H54 (cell line): Measurements from ENCODE around the gene ESF1.

Experiments used
- DNase-seq: peaks from one replicate; pipeline ENCODE4 v3.0.0; 2011; ENCODE audit warnings: low spot score, mixed read lengths; ENCODE audit not compliant: insufficient read length
- FAIRE-seq: peaks from 3 replicates; lab custom pipeline; 2011; peaks lifted over from hg19 to GRCh38; lab: Jason Lieb, UNC
- POLR2A ChIP-seq: IDR thresholded peaks from 2 replicates; pipeline ENCODE4 v1.6.1; 2011; ENCODE audit warnings: low read depth, mild to moderate bottlenecking, low read length

The ESF1 gene, protein sequence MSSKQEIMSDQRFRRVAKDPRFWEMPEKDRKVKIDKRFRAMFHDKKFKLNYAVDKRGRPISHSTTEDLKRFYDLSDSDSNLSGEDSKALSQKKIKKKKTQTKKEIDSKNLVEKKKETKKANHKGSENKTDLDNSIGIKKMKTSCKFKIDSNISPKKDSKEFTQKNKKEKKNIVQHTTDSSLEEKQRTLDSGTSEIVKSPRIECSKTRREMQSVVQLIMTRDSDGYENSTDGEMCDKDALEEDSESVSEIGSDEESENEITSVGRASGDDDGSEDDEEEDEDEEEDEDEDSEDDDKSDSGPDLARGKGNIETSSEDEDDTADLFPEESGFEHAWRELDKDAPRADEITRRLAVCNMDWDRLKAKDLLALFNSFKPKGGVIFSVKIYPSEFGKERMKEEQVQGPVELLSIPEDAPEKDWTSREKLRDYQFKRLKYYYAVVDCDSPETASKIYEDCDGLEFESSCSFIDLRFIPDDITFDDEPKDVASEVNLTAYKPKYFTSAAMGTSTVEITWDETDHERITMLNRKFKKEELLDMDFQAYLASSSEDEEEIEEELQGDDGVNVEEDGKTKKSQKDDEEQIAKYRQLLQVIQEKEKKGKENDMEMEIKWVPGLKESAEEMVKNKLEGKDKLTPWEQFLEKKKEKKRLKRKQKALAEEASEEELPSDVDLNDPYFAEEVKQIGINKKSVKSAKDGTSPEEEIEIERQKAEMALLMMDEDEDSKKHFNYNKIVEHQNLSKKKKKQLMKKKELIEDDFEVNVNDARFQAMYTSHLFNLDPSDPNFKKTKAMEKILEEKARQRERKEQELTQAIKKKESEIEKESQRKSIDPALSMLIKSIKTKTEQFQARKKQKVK

DNA sequence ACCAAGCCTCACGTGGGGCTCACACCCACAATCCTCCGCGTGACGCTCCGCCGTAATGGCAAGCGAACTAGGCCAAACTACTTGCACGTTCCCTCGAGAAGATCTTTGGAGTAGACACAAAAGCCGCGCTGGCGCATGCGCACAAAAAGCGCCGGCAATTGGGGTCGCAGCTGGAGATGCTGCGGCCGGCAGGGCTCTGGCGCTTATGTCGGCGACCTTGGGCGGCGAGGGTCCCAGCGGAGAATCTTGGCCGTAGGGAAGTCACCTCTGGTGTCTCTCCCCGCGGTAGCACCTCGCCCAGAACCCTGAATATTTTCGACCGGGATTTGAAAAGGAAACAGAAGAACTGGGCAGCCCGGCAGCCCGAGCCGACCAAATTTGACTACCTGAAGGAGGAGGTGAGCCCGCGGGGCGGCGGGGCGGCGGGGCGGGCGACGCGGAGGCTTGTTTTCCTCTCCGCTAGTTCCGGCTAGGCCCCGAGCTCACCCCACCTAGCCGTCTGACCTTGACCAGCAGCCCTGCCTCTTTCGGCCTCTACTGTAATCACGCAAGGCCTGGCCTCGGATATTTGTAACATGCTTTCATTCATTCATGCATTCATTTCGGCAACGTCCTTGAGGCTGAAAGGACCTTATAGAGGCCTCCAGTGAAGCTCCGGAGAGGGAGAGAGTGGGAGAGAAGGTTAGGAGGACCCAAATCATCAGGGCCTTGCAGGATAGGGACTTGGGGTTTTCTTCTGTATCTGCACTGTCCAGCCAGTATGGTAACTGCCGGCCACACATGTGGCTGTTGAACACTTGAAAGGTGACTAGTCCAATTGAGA lies at the start of gene ESF1, which contains the start of gene NDUFAF5:
Gene ESF1, minus strand, starts transcription at position 27 of the 823 bp plus-strand sequence. CDS start 1,779 bp downstream, outside the sequence.
Gene NDUFAF5, plus strand, starts transcription at position 136 of the 823 bp plus-strand sequence. Its CDS starts 41 bp downstream, at position 177.
- peak; percentile 83 for FAIRE-seq
- peak; percentile 87 for TF ChIP-seq POLR2A

DNA sequence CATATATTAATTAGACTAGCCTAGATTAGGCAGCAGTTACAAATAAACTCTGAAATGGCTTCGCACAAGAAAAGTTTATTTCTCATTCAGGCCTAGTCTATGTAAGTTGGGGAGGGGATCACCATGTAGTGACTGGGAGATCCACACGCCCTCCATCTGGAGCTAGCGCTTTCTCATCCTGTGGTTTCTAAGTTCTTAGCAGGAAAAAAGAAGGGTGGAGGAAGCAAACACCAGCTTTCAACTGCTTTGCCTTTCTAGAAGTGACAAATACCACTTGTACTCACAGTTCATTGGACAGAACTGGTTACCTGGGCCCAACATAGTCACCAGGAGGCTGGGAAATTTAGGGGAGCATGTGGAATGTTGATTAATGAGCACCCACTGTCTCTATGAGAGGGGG lies 46.8 kb upstream of the ESF1 start:
- FAIRE-seq, result no peak
- no peak for TF ChIP-seq POLR2A
- DNase-seq, result no peak

More for the DNA sequence above, at the start of gene ESF1, which contains the start of gene NDUFAF5:
- peak; percentile 71 for DNase-seq

DNA sequence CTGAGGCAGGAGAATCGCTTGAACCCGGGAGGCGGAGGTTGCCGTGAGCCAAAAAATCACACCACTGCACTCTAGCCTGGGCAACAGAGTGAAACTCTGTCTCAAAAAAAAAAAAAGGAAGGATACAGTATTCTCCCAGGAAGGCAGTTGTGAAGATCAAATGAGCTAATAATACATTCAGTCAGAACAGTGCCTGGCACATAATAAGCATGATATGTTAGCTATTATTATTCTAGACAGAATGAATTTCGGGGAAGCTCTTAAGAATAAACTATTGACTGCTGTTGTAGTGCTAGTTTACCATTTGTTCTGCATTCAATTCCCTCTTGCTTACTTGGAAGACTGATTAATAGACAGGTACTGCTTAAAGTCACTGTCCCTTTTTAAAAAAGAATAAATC lies 40.7 kb upstream of the ESF1 start:
- no peak for DNase-seq
- no peak for TF ChIP-seq POLR2A
- no peak for FAIRE-seq

DNA sequence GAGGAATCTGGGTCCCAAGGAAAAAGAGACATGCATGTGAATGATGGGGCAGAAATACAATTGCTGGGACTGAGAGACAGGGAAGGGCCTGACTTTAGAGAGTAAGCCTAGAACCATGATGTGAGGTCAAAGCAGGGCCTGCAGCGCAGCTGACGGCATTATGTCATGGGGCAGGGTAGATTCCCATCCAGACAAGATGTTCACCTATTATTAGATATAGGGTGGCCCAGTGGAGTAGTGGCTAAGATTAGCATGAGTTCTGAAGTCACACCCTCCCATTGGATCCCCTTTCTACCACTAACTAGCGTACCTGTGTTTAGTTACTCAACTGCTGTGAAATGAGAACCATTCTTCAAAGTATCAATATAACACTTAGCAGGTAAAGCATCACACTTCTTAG lies 39.7 kb upstream of the ESF1 start:
- DNase-seq (no peak), FAIRE-seq (no peak)
- no peak for TF ChIP-seq POLR2A

DNA sequence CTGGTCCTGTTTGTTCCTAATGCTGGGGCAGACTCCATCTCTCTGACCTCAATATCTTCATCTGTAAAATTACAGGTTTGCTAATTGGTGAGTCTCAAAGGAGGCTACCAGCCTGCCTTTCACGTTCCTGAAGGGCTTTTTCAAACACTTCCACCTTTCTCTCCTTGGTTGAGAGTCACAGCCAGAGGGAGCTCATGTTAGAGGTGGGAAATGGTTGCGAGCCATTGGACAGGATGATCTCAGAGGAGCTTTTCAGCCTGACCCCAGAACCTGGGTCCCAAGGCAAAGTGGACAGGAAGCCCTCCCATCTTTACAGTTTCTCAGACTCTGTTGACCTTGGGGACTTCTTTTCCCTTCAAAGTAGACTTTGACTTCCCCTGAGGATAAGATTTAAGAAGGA lies 37.7 kb upstream of the ESF1 start:
- no peak for TF ChIP-seq POLR2A
- FAIRE-seq, result no peak
- no peak for DNase-seq

DNA sequence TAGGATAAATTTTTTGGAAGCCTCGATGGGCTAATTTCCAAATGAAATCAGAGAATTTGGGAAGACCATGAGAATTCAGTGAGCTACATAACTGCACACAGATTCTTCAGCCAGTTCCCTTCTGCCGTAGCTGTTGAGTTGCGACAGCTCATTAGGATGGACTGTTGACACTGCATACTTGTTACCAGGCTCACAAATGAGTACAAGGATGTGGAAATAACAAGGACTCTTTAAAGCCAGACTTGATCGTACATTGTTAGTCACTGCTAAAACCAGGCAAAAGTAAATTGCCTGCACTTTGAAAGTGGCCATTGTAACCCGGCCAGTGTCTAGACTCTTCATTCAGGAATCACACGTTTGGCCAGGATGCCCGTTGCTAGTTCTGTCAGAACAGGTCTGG lies 37.2 kb upstream of the ESF1 start:
- no peak for TF ChIP-seq POLR2A
- no peak for FAIRE-seq
- no peak for DNase-seq

DNA sequence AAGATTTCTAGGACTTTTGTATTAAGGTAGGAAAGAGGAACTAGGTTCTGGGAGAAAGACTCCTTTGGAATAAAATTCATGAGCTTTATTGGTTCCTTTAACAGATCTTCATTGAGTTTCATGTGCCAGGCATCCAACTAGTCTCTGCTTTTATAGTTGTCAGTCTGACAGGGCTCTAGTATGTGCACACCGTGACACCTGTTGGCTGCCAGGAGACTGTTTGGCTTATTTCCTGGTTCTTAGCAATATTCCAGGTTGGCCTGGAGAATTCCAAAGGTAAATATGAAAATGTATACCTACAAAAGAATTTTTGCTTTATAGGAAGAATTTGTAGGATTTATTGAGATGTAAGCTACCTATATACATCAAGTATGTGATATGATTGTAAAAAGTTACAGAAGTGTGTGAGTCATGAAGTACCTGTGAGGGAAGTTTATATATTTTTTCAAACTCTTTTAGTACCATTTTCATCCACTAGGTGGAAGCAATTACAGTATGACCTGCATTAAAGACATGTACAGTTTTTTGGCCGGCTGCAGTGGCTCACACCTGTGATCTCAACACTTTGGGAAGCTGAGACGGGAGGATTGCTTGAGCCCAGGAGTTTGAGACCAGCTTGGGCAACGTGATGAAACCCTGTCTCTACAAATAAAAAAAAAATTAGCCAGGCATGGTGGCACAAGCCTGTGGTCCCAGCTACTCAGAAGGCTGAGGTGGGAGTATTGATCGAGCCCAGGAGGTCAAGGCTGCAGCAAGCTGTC lies 35.3 kb upstream of the ESF1 start:
- no peak for FAIRE-seq
- TF ChIP-seq POLR2A, result no peak
- peak; percentile 16 for DNase-seq

DNA sequence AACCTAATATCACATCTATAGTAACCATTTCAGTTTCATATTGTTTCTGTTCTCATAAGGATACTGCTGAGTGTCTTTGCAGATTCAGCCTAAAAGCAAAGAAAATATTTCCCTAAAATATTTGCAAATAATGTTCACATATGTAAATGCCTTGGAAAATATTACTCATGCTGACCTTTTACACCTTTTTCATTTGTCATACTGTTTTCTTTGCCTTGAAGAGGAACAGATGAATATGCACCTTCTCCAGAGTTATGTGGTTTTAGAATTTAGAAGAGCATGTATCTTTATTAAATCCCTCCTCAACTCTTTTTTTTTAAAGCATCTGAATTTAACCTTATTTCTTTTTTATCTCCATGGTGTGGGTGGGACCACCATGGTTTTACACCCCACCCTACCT lies 32.6 kb upstream of the ESF1 start:
- no peak for DNase-seq
- no peak for TF ChIP-seq POLR2A
- FAIRE-seq, result no peak

DNA sequence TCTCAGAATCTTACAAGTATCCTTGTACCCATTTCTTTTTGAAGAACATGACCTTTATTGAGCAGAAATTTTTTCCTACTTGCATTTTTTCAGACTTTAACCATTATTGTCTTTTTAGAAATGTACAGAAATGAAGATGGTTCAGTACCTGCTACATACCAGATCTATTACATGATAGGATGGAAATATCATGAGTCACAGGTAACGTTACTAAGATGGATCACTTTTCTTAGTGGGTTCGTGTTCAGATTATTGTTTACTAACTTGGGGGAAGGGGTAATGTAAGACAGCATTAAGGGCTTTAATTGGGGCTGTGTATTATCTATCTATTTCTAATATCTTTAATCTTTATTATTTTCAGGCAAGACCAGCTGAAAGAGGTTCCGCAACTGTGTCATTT lies 32.0 kb upstream of the ESF1 start:
- FAIRE-seq (no peak), DNase-seq (no peak)
- no peak for TF ChIP-seq POLR2A

DNA sequence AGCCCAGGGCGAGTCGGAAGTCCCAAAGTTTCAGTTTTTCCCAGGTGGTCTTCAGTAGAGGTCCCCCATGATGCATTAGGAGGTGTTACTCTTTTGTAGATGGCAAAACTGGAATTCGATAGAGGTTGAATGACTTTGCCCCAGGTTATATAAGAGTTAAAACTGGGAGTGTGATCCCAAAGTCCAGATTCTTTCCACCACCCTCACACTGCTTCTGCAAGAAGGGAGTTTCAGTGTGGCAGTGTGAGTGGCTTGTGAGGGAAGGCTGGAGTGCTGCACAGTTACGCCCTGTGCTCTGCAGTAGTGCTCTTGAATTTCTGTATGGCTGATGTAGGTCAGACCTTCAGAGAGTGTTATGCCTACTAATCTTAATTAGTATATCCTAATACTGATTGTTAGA lies 30.0 kb upstream of the ESF1 start:
- DNase-seq (no peak), FAIRE-seq (no peak)
- no peak for TF ChIP-seq POLR2A

DNA sequence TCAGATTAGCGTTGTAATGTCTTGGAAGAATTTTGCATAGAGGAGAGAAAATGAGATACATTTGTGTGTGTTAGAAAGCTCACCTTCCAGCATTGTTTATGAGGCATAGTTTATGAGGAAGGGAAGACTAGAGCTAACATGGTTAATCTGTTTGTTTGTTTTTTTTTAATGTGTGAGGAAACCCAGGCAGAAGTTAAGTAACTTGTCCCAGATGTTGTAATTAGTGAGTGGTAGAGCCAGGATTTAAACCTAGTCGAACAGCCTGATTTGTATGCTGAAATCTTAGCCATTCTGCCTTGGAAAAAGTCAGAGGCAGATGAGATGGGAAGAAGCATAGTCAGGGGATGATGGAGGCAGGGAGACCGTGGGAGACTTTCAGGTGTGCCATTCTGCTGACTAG lies 29.2 kb upstream of the ESF1 start:
- no peak for FAIRE-seq
- no peak for DNase-seq
- TF ChIP-seq POLR2A, result no peak

DNA sequence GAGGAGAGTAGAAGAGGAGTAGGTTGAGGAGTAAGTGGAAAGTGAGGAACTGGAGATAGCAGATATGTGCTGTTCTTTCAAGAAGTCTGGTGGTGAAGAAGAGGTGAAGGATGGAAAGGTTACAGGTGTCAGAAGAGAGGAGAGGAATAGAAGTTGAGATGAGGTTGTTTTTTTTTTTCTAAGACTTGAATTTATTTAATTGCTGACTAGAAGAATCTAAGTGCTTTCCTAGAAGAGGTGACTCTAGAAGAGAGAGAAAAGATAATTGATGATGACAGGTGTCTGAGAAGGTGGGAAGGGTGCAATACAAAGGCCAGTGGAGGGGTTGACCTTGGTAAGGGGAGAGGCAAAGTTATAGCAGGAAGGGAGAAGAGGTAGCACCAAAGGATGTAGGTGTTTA lies 25.7 kb upstream of the ESF1 start:
- no peak for DNase-seq
- no peak for TF ChIP-seq POLR2A
- no peak for FAIRE-seq

DNA sequence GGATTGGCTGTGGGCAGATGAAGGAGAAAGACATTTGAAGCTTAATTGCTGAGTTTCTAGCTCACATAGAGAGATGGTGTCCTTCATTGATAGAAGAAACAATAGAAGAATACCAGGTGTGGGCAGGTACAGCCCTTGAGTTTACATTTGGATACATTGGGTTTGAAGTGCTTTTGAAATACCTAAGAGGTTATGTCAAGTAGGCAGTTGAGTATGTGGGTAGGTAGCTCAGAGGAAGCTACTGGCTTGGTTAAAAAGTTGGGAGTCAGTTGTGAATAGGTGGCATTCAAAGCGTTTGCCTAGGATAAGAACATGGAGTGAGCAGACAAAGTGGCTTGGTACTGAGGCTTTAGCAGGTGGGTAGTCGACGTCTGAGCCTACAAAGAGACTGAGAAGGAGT lies 25.1 kb upstream of the ESF1 start:
- no peak for FAIRE-seq
- DNase-seq, result no peak
- no peak for TF ChIP-seq POLR2A
